T-helper 2 cell treated with Interferon-gamma antibody and Interleukin-4, amounts not matched to agents 5 μg/mL and 100 μg/mL, for 36 hours (primary cell): ENCODE measurements around the gene FGF11.

Source experiments
- DNase-seq: peaks from one replicate; pipeline ENCODE4 v3.0.0; 2021; ENCODE audit warnings: low spot score
- H3K27ac Mint-ChIP-seq: one replicate; pipeline ENCODE4 v1.8.0; 2021; ENCODE audit warnings: mild to moderate bottlenecking, mixed read lengths
- H3K27me3 Mint-ChIP-seq: one replicate; pipeline ENCODE4 v1.8.0; 2021; ENCODE audit warnings: low read depth, mixed read lengths
- H3K36me3 Mint-ChIP-seq: one replicate; pipeline ENCODE4 v1.8.0; 2021; ENCODE audit warnings: low read depth, mixed read lengths
- H3K4me1 Mint-ChIP-seq: one replicate; pipeline ENCODE4 v1.8.0; 2021; ENCODE audit warnings: low read depth, mixed read lengths
- H3K4me3 Mint-ChIP-seq: one replicate; pipeline ENCODE4 v1.8.0; 2022; ENCODE audit warnings: mild to moderate bottlenecking, moderate library complexity, mixed read lengths
- H3K9me3 Mint-ChIP-seq: one replicate; pipeline ENCODE4 v1.8.0; 2021; ENCODE audit warnings: mixed read lengths

The FGF11 gene

GRCh38 chr17:7444682-7445618 is 5.6 kb downstream of the FGF11 start, which contains the start of gene CHRNB1:
Gene CHRNB1, plus strand, starts transcription at chr17:7445061. Its CDS starts 67 bp downstream, at chr17:7445128.
- DNase-seq = peak; percentile 26
- Mint-ChIP-seq H3K9me3 (no peaks in the 10 kb centered on the region), H3K27ac (no peak within 1 kb of the TSS), H3K4me1 (peaks cover 22% of the 10 kb centered on the region), H3K27me3 (peaks cover 55% of the 10 kb centered on the region), H3K36me3 (peaks cover 20% of the 10 kb centered on the region), H3K4me3 (peak within 1 kb of the TSS; percentile 80)

GRCh38 chr17:7445619-7445968 is 6.3 kb downstream of the FGF11 start:
- H3K27me3 Mint-ChIP-seq = peaks cover 50% of the 10 kb centered on the region
- peaks cover 18% of the 10 kb centered on the region for H3K4me1 Mint-ChIP-seq
- H3K9me3 Mint-ChIP-seq = no peaks in the 10 kb centered on the region
- no peak overlapping the region for H3K27ac Mint-ChIP-seq
- H3K4me3 Mint-ChIP-seq = peak overlapping the region; percentile 80
- H3K36me3 Mint-ChIP-seq = peaks cover 20% of the 10 kb centered on the region
- DNase-seq = peak; percentile 17

GRCh38 chr17:7448461-7448860 is 9.1 kb downstream of the FGF11 start:
- H3K27me3 Mint-ChIP-seq = peaks cover 33% of the 10 kb centered on the region
- no peak for DNase-seq
- H3K27ac Mint-ChIP-seq = no peak overlapping the region
- H3K4me1 Mint-ChIP-seq = peaks cover 16% of the 10 kb centered on the region
- H3K4me3 Mint-ChIP-seq = no peak overlapping the region
- peaks cover 21% of the 10 kb centered on the region for H3K36me3 Mint-ChIP-seq
- no peaks in the 10 kb centered on the region for H3K9me3 Mint-ChIP-seq

- H3K4me3 Mint-ChIP-seq = no peak overlapping the region
- peaks cover 6% of the 10 kb centered on the region for H3K4me1 Mint-ChIP-seq
- DNase-seq = no peak
- no peak overlapping the region for H3K27ac Mint-ChIP-seq
- H3K36me3 Mint-ChIP-seq = peaks cover 18% of the 10 kb centered on the region
- no peaks in the 10 kb centered on the region for H3K27me3 Mint-ChIP-seq
- no peaks in the 10 kb centered on the region for H3K9me3 Mint-ChIP-seq
Measured at GRCh38 chr17:7459961-7460545, 20.7 kb downstream of the FGF11 start.

GRCh38 chr17:7460850-7461660 is 21.7 kb downstream of the FGF11 start:
- Mint-ChIP-seq H3K4me1 (peaks cover 6% of the 10 kb centered on the region), H3K9me3 (no peaks in the 10 kb centered on the region), H3K4me3 (no peak overlapping the region), H3K36me3 (peaks cover 17% of the 10 kb centered on the region), H3K27ac (no peak overlapping the region), H3K27me3 (no peaks in the 10 kb centered on the region)
- DNase-seq = no peak

- Mint-ChIP-seq H3K27me3 (no peaks in the 10 kb centered on the region), H3K4me1 (no peaks in the 10 kb centered on the region), H3K4me3 (no peak overlapping the region), H3K9me3 (no peaks in the 10 kb centered on the region), H3K27ac (no peak overlapping the region), H3K36me3 (peaks cover 17% of the 10 kb centered on the region)
- DNase-seq = no peak
Measured at GRCh38 chr17:7462474-7463371, 23.4 kb downstream of the FGF11 start.

- no peak for DNase-seq
- Mint-ChIP-seq H3K4me1 (no peaks in the 10 kb centered on the region), H3K27ac (no peak overlapping the region), H3K27me3 (no peaks in the 10 kb centered on the region), H3K4me3 (no peak overlapping the region), H3K36me3 (peaks cover 17% of the 10 kb centered on the region), H3K9me3 (no peaks in the 10 kb centered on the region)
Measured at GRCh38 chr17:7463372-7463846, 24.1 kb downstream of the FGF11 start.

GRCh38 chr17:7464081-7464480 is 24.8 kb downstream of the FGF11 start:
- no peaks in the 10 kb centered on the region for H3K9me3 Mint-ChIP-seq
- H3K27me3 Mint-ChIP-seq = no peaks in the 10 kb centered on the region
- no peaks in the 10 kb centered on the region for H3K4me1 Mint-ChIP-seq
- DNase-seq = no peak
- H3K36me3 Mint-ChIP-seq = peaks cover 13% of the 10 kb centered on the region
- no peak overlapping the region for H3K27ac Mint-ChIP-seq
- no peak overlapping the region for H3K4me3 Mint-ChIP-seq

GRCh38 chr17:7465597-7466275 is 26.4 kb downstream of the FGF11 start:
- Mint-ChIP-seq H3K4me3 (no peak overlapping the region), H3K36me3 (peaks cover 13% of the 10 kb centered on the region), H3K4me1 (no peaks in the 10 kb centered on the region), H3K9me3 (no peaks in the 10 kb centered on the region), H3K27me3 (no peaks in the 10 kb centered on the region), H3K27ac (no peak overlapping the region)
- no peak for DNase-seq

GRCh38 chr17:7466318-7466638 is 27.0 kb downstream of the FGF11 start:
- peaks cover 12% of the 10 kb centered on the region for H3K36me3 Mint-ChIP-seq
- no peak for DNase-seq
- H3K4me1 Mint-ChIP-seq = no peaks in the 10 kb centered on the region
- no peaks in the 10 kb centered on the region for H3K27me3 Mint-ChIP-seq
- H3K9me3 Mint-ChIP-seq = no peaks in the 10 kb centered on the region
- H3K4me3 Mint-ChIP-seq = no peak overlapping the region
- no peak overlapping the region for H3K27ac Mint-ChIP-seq

- Mint-ChIP-seq H3K4me1 (peaks cover 4% of the 10 kb centered on the region), H3K27me3 (no peaks in the 10 kb centered on the region), H3K27ac (no peak overlapping the region), H3K36me3 (peaks cover 10% of the 10 kb centered on the region), H3K4me3 (no peak overlapping the region), H3K9me3 (no peaks in the 10 kb centered on the region)
- no peak for DNase-seq
Measured at GRCh38 chr17:7466639-7467341, 27.5 kb downstream of the FGF11 start.

- H3K36me3 Mint-ChIP-seq = peaks cover 10% of the 10 kb centered on the region
- no peak overlapping the region for H3K27ac Mint-ChIP-seq
Measured at GRCh38 chr17:7467498-7467897, 28.2 kb downstream of the FGF11 start.

More at GRCh38 chr17:7467498-7467897, 28.2 kb downstream of the FGF11 start:
- no peaks in the 10 kb centered on the region for H3K9me3 Mint-ChIP-seq
- H3K4me1 Mint-ChIP-seq = peaks cover 7% of the 10 kb centered on the region
- no peaks in the 10 kb centered on the region for H3K27me3 Mint-ChIP-seq
- H3K4me3 Mint-ChIP-seq = no peak overlapping the region
- DNase-seq = no peak
